Mucosa of stomach (tissue), 1 donor: ENCODE data around the gene RERE.
"Not testable (repeated sequence)": the region's sequence is repeated elsewhere in the genome, so short reads cannot be mapped to it uniquely, and the experiment has no call there.

Source experiments
- H3K27me3 ChIP-seq: one replicate; pipeline ENCODE4 v1.7.0; 2013; ENCODE audit warnings: mild to moderate bottlenecking, low read length; ENCODE audit not compliant: control insufficient read depth, insufficient read depth
- H3K36me3 ChIP-seq: one replicate; pipeline ENCODE4 v1.7.0; 2013; ENCODE audit warnings: low read length; ENCODE audit not compliant: control insufficient read depth, insufficient read depth
- H3K4me1 ChIP-seq: one replicate; pipeline ENCODE4 v1.7.0; 2013; ENCODE audit warnings: mild to moderate bottlenecking, low read length; ENCODE audit not compliant: control insufficient read depth, insufficient read depth
- H3K4me3 ChIP-seq: one replicate; pipeline ENCODE4 v1.7.0; 2013; ENCODE audit warnings: low read length
- H3K9ac ChIP-seq: one replicate; pipeline ENCODE4 v1.7.0; 2013; ENCODE audit warnings: mild to moderate bottlenecking, low read length, moderate library complexity
- H3K9me3 ChIP-seq: one replicate; pipeline ENCODE4 v1.7.0; 2013; ENCODE audit warnings: mild to moderate bottlenecking, low read length, moderate library complexity; ENCODE audit not compliant: control insufficient read depth
- donor health status: Pancreatic carcinoma.

RERE gene

GRCh38 chr1:8389958-8390535 is 427.4 kb downstream of the RERE start:
- Histone ChIP-seq H3K36me3 (no peaks in the 10 kb centered on the region), H3K4me1 (no peaks in the 10 kb centered on the region), H3K4me3 (no peak overlapping the region), H3K9ac (no peak overlapping the region), H3K9me3 (no peaks in the 10 kb centered on the region), H3K27me3 (no peaks in the 10 kb centered on the region)

- Histone ChIP-seq H3K9me3 (no peaks in the 10 kb centered on the region), H3K27me3 (no peaks in the 10 kb centered on the region), H3K4me3 (no peak overlapping the region), H3K36me3 (no peaks in the 10 kb centered on the region), H3K4me1 (no peaks in the 10 kb centered on the region), H3K9ac (no peak overlapping the region)
These were observed 428.5 kb downstream of the RERE start for GRCh38 chr1:8388732-8389562.

GRCh38 chr1:8386247-8386646 is 431.2 kb downstream of the RERE start:
- Histone ChIP-seq H3K4me1 (no peaks in the 10 kb centered on the region), H3K36me3 (no peaks in the 10 kb centered on the region), H3K9ac (no peak overlapping the region), H3K4me3 (no peak overlapping the region), H3K27me3 (no peaks in the 10 kb centered on the region), H3K9me3 (no peaks in the 10 kb centered on the region)

GRCh38 chr1:8384577-8384976 is 432.9 kb downstream of the RERE start:
- Histone ChIP-seq H3K9me3 (no peaks in the 10 kb centered on the region), H3K9ac (no peak overlapping the region), H3K36me3 (no peaks in the 10 kb centered on the region), H3K4me3 (no peak overlapping the region), H3K27me3 (no peaks in the 10 kb centered on the region), H3K4me1 (peaks cover under 1% of the 10 kb centered on the region)

- Histone ChIP-seq H3K4me3 (no peak overlapping the region), H3K9me3 (no peaks in the 10 kb centered on the region), H3K36me3 (no peaks in the 10 kb centered on the region), H3K9ac (no peak overlapping the region), H3K27me3 (no peaks in the 10 kb centered on the region), H3K4me1 (peaks cover 5% of the 10 kb centered on the region)
These were observed 433.4 kb downstream of the RERE start for GRCh38 chr1:8384088-8384487.

- Histone ChIP-seq H3K9me3 (no peaks in the 10 kb centered on the region), H3K4me1 (peaks cover 13% of the 10 kb centered on the region), H3K36me3 (no peaks in the 10 kb centered on the region), H3K4me3 (no peak overlapping the region), H3K27me3 (no peaks in the 10 kb centered on the region), H3K9ac (no peak overlapping the region)
These were observed 434.6 kb downstream of the RERE start for GRCh38 chr1:8382608-8383505.

GRCh38 chr1:8382051-8382505 is 435.4 kb downstream of the RERE start:
- H3K4me1 ChIP-seq = peaks cover 13% of the 10 kb centered on the region
- no peak overlapping the region for H3K4me3 ChIP-seq
- no peaks in the 10 kb centered on the region for H3K36me3 ChIP-seq

GRCh38 chr1:8381618-8382017 is 435.8 kb downstream of the RERE start:
- H3K4me1 ChIP-seq = peaks cover 13% of the 10 kb centered on the region

More at GRCh38 chr1:8382051-8382505, 435.4 kb downstream of the RERE start:
- no peaks in the 10 kb centered on the region for H3K9me3 ChIP-seq
- no peaks in the 10 kb centered on the region for H3K27me3 ChIP-seq
- H3K9ac ChIP-seq = no peak overlapping the region

GRCh38 chr1:8380310-8380709 is 437.1 kb downstream of the RERE start:
- not testable (repeated sequence) for H3K4me3 ChIP-seq, H3K27me3 ChIP-seq, H3K9ac ChIP-seq, H3K36me3 ChIP-seq, H3K9me3 ChIP-seq
- peaks cover 13% of the 10 kb centered on the region for H3K4me1 ChIP-seq

More at GRCh38 chr1:8381618-8382017, 435.8 kb downstream of the RERE start:
- no peaks in the 10 kb centered on the region for H3K9me3 ChIP-seq
- H3K36me3 ChIP-seq = no peaks in the 10 kb centered on the region
- H3K4me3 ChIP-seq = no peak overlapping the region
- H3K9ac ChIP-seq = no peak overlapping the region
- no peaks in the 10 kb centered on the region for H3K27me3 ChIP-seq

- Histone ChIP-seq H3K36me3 (no peaks in the 10 kb centered on the region), H3K4me1 (peaks cover 13% of the 10 kb centered on the region), H3K9ac (no peak overlapping the region), H3K4me3 (no peak overlapping the region), H3K27me3 (no peaks in the 10 kb centered on the region), H3K9me3 (no peaks in the 10 kb centered on the region)
These were observed 437.8 kb downstream of the RERE start for GRCh38 chr1:8379513-8380186.

- no peak overlapping the region for H3K9ac ChIP-seq
- H3K4me3 ChIP-seq = no peak overlapping the region
- H3K9me3 ChIP-seq = no peaks in the 10 kb centered on the region
- H3K36me3 ChIP-seq = no peaks in the 10 kb centered on the region
- H3K4me1 ChIP-seq = peaks cover 20% of the 10 kb centered on the region
- H3K27me3 ChIP-seq = no peaks in the 10 kb centered on the region
These were observed 438.4 kb downstream of the RERE start for GRCh38 chr1:8378981-8379470.
